B cell (primary cell): ENCODE measurements around the gene TEX19.

ENCODE experiments used
- CTCF ChIP-seq: fragments of 200-600 bp; IDR thresholded peaks from one replicate; pipeline ENCODE4 v1.8.0; 2022; ENCODE audit warnings: antibody characterized with exemption, mild to moderate bottlenecking
- EZH2 ChIP-seq: IDR thresholded peaks from 2 replicates; pipeline ENCODE4 v1.6.1; 2012; ENCODE audit warnings: borderline replicate concordance, low read depth, mild to moderate bottlenecking, moderate library complexity, low read length; ENCODE audit not compliant: insufficient read depth, poor library complexity, severe bottlenecking

DNA sequence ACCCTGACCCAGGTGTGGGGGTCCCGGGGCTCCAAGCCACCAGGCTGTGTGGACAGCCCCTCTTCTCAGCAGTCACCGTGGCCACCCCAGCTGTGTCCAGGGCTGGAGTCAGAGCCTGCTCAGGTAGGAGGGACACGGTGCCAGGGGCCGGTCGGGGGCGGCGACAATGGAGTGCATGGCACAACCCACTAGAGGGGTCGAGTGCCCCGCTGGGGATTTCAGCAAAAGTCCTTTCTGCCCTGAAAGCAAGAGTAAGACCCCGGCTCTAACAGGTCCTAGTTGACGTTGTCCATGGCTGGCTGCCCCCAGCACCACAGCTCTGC lies 23.8 kb downstream of the TEX19 start:
- no peak for TF ChIP-seq CTCF
- no peak for TF ChIP-seq EZH2
